NOMO-1 treated with dmso at 0.1 percent for 144 hours (cell line): ENCODE measurements around the gene CNPY4.
"Not testable (repeated sequence)": the region's sequence is repeated elsewhere in the genome, so short reads cannot be mapped to it uniquely, and the experiment has no call there.

Experiments
- DNase-seq: peaks from one replicate; lab custom pipeline; 2025; ENCODE audit not compliant: unreplicated experiment; lab: John Stamatoyannopoulos, UW

CNPY4 gene

DNA sequence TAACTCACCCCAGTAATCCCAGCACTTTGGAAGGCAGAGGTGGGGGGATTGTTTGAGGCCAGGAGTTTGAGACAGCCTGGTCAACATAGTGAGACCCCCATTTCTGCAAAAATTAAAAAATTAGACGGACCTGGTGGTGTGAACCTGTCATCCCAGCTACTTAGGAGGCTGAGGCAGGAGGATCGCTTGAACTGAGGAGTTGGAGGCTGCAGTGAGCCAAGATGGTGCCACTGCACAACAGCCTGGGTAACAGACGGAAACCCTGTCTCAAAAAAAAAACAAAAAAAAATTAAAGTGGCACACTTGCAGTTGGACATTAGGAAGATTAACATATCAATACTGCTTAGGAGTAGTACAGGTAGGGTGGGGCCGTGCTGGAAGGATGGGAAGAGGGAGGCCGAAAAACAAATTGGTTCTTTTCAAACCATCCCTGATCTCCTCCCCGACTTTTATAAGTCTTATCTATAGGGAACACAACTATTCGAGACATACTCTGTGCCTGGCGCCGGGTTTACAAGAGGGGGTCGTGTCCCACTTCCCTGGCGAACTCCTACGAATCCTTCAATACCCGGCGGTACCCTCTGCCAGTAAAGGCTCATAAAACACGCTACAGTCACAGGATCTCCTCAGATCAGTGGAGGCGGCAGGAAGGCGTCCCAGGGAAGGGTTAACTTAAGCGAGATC is 904 bp upstream of the CNPY4 start:
- no peak for DNase-seq

- DNase-seq = peak; percentile 34
Measured at GRCh38 chr7:100119970-100120732, 717 bp downstream of the CNPY4 start.

DNA sequence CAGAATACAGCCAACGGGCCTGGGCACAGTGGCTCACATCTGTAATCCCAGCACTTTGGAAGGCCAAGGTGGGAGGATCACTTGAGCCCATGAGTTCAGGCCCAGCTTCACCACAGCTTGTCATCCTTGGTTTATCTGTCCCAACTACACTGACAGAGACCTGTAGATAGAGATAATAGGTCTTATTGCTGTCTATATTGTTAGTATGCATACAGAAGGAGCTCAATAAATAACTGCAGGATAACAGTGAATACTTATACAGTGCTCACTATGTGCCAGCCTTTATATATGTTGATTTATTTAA is 1.3 kb downstream of the CNPY4 start:
- DNase-seq = no peak

- no peak for DNase-seq
Measured at GRCh38 chr7:100122067-100122466, 2.6 kb downstream of the CNPY4 start.

DNA sequence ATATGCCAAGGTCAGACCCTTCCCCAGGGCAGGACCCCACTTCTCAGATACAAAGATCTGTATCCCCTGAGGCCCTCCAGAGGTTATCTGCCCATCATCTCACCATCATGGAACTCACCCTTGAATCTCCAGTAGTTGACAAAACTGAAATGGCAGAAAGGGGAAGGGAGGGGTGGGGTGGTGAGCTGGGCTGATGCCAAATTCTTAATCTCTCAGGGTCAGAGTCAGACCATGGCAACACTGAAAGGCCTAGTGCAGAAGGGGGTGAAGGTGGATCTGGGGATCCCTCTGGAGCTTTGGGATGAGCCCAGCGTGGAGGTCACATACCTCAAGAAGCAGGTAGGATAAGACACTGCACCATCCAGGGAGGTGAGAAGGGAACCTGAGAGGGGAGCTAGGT is 3.1 kb downstream of the CNPY4 start:
- DNase-seq = no peak

- DNase-seq = no peak
Measured at GRCh38 chr7:100124301-100125230, 5.1 kb downstream of the CNPY4 start.

DNA sequence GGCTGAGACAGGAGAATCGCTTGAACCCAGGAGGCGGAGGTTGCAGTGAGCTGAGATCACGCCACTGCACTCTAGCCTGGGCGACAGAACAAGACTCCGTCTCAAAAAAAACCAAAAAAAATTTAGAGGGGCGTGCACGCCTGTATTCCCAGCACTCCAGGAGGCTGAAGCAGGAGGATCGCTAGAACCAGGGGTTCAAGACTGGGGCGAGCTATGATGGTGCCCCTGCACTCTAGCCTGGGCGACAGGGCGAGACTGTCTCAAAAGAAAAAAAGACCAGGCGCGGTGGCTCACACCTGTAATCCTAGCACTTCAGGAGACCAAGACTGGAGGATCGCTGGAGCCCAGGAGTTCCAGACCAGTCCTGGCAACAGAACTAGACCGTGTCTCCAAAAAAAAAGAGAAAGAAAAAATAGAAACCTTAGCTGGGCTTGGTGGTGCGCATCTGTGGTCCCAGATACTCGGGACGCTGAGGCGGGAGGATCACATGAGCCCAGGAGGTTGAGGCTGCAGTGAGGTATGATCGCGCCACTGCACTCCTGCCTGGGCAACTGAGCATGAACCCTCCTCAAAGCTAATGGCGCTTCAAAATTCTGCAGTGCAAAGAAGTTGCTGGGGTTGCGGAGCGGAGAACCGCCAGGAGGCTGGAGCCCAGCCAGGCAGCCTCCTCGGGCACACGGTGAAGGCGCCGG is 7.0 kb downstream of the CNPY4 start:
- DNase-seq = no peak

DNA sequence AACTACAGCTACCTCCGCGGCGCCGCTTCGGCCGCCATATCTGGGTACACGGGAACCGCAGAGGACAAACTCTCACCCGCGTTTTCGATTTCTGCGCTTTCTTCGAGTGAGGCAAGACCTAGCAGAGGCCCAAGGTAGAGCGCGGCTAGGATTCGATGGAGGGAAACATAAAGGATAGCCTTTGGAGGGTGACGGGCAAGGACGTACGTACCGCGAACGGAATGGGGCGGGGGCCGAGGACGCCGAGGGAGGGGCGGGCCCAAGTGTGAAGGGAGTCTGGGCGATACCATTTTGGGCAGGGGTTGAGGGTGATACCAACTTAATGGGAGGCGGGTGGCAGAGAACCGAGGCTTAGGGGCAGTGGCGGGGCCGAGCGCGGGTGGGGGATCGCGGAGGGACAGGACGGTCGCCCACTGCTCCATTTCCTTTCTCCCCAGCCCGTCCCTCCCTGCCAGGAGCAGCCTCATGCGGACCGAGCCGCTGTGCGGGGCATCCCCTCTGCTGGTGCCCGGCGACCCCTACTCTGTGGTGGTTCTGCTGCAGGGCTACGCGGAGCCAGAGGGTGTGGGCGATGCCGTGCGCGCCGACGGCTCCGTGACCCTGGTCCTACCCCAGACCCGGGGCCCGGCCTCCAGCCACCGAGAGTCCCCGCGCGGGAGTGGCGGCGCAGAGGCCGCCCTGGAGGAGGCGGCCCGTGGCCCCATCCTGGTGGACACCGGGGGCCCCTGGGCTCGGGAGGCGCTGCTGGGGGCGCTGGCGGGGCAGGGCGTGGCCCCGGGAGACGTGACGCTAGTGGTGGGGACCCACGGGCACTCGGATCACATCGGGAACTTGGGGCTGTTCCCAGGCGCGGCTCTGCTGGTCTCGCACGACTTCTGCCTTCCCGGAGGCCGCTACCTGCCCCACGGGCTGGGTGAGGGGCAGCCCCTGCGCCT is 7.8 kb downstream of the CNPY4 start, which contains the start of gene MBLAC1:
Gene MBLAC1 (plus strand): TSS at position 37 of the 935 bp plus-strand sequence. CDS start 429 bp downstream, at position 466.
- peak; percentile 92 for DNase-seq

- peak; percentile 21 for DNase-seq
Measured at GRCh38 chr7:100127866-100128636, 8.6 kb downstream of the CNPY4 start.

DNA sequence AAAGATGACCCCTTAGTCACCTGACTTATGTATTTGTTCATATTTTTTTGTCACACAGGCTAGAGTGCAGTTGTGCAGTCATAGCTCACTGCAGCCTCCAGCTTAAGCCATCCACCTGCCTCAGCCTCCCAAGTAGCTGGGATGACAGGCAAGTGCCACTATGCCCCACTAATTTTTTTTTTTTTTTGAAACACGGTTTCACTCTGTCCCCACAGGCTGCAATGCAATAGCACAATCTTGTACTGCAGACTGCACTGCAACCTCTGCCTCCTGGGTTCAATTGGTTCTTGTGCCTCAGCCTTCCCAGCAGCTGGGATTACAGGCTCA is 9.2 kb downstream of the CNPY4 start:
- DNase-seq = no peak

- not testable (repeated sequence) for DNase-seq
Measured at GRCh38 chr7:100130220-100130607, 10.8 kb downstream of the CNPY4 start.

DNA sequence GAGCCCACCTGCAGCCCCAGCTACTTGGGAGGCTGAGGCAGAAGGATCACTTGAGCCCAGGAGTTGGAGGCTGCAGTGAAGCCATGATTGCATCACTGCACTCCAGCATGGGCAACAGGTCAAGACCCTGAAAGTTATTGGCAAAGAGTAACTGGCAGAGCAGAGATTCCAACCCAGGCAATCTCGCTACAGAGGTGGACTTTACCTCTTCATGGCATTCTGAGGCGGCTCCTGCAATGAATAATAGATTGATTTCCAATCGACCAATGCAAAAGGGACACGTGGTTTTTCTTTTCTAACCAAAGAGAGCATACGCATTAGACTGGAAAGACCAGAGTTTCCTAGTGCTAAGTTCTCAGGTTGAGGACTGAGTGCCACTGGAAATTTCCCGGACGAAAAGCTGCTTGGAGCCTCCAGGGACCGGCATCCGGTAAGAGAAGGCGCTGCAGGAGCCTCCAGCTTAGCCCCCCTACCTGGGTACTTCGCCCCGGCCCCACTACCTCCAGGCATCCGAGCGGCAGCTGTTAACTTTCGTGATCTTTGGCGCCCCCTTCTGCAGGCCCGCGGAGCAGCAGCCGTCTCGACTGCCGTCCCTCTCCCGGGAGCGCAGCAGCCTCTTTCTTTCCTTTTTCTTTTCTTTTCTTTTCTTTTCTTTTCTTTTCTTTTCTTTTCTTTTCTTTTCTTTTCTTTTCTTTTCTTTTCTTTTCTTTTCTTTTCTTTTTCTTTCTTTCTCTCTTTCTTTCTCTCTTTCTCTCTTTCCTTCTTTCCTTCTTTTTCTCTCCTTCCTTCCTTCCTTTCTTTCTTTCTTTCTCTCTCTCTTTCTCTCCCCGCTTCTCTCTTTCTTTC is 11.4 kb downstream of the CNPY4 start:
- peak; percentile 73 for DNase-seq

DNA sequence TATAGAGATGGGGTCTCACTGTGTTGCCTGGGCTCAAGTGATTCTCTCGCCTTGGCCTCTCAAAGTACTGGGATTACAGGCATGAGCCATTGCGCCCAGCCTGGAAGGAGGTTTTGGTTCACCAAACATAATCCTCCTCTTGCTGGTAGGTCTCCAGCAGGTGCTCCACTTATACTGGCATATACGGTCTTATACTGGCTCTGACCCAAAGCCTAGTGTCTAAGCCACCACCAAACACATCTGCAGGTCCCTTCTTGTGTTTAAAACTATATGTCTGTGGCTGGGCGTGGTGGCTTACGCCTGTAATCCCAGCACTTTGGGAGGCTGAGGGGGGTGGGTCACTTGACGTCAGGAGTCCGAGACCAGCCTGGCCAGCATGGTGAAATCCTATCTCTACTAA is 12.7 kb downstream of the CNPY4 start:
- no peak for DNase-seq

DNA sequence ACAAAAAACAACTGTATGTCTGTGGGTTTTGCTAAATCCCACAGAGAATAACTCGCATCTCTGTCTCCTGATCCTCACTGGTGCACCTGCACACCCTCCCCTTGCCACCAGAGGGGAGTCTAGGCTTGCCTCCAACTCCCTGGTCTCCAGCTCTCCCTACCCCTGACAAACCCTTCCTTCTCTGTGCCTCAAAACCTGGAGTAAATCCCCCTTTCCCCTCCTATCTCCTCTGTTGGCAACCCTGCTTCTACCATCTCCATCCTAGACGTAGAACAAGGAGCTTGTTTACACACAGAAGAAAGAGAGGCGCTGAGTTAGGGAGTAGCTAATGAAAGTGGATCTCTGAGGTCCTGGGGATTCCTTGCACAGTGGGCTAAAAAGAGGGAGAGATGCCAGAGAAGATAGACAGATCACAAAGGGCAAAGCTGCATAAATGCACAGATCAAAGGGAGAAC is 13.3 kb downstream of the CNPY4 start:
- peak; percentile 74 for DNase-seq

DNA sequence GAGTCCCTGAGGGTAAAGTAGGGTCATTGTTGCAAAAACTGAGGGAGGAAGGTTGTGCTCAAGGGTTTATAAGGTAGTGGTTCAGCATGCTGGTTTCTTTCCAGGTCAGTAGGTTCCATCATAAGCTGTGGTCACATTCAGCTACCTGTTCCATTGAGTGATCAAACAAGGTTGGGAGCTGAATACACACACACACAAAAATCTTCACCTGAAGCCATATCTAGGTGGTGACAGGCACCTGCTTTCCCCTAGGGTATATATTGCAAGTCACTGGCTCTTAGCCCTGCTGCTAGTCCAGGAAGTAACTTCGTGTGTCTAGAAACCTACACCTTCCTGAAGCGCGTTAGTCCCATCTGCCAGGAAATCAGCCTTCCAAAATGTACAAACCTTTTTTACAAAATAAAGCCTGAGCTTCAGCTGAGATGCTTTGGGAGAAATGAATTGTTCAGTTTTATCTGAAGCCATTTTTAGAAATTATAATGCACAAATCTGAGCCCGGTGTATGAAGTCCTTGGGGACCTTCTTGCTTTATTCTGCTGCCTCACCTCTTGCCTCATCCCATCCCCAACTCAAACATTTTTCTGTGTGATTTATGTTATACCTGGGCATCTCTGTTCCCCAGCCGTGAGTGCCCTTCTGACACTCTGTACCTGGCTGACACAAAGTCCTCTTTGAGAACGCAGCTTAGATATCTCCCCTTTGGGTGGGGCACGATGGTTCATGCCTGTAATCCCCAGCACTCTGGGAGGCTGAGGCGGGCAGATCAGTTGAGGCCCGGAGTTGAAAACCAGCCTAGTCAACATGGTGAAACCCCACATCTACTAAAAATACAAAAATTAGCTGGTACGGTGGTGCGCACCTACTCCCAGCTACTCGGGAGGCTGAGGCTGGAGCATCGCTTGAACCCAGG is 18.7 kb downstream of the CNPY4 start:
- DNase-seq = no peak

- DNase-seq = peak; percentile 75
Measured at GRCh38 chr7:100141555-100141949, 22.1 kb downstream of the CNPY4 start.

GRCh38 chr7:100142461-100142860 is 23.0 kb downstream of the CNPY4 start:
- no peak for DNase-seq
